ENCODE data around the gene PDGFRB. TPM values are rescaled to one million over a fixed set of nuclear protein-coding genes. Genes with fewer than 3 reads are reported as not detected.

PDGFRB gene
- total and polyA plus RNA-seq, 10 of the 15 experiments (the other 5 are each of a cell fraction or from before 2014, with no cell fraction given): 0.02 to 3.0 (median 1.0) TPM

DNA sequence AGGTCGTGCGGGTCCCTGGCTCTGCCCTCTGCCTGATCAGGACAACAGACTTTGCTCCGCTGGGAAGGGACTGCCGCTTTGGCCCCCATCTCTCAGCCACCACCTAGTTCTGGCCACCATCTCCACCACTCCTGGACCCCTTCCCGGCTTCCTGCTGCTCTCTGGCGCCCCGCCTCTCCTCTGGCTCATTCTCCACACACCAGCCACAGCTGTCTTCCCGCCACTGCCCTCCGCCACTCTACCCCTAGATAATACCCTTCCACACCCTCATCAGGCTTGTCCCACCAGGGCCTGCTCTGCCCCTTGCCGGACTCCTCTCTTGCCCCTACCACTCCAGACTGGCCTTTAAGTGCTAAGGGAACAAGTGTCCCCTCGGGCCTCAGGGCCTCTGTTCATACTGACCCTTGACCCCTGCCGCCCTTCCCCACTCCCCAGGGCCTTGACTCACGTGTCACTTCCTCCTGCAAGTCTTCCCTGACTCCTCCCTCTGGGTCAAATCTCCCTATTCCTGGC lies 8.0 kb upstream of the PDGFRB start:
- TF ChIP-seq RAD21 (IDR thresholded peaks at IDR 0.05; ENCODE audit: insufficient read depth, low read depth, low read length) (no peak), KLF5 (IDR thresholded peaks at IDR 0.05; ENCODE audit: partially characterized antibody) (no peak), EGR1 (IDR thresholded peaks at IDR 0.05; ENCODE audit: borderline replicate concordance in 1 of 2, low read depth in 2 of 2, low read length in 2 of 2) (no peak), ZNF592 (IDR thresholded peaks at IDR 0.05) (no peak), ATF2 (IDR thresholded peaks at IDR 0.05; ENCODE audit: low read length) (no peak), MXI1 (IDR thresholded peaks at IDR 0.05; ENCODE audit: low read depth, low read length) (no peak), RELA (IDR thresholded peaks at IDR 0.05; ENCODE audit: borderline replicate concordance, partially characterized antibody) (no peak), NR2C1 (IDR thresholded peaks at IDR 0.05) (peak; percentile 17; the same call in 1 of the 2 replicates), NR2F1 (conservative IDR thresholded peaks at IDR 0.05) (peak; percentile 62), BHLHE40 (IDR thresholded peaks at IDR 0.05; ENCODE audit: borderline replicate concordance in 1 of 2, low read depth in 2 of 2, low read length in 1 of 2) (0 out of 4 replicates have a peak, but pooled peaks of 1 of the 2 experiments have one; percentile 11), SMAD5 (IDR thresholded peaks at IDR 0.05; ENCODE audit: low read depth) (no peak)
- BruUV-seq (replicated peaks): no TSS peak
- DNase-seq (ENCODE audit: low read depth, low spot score): no peak
- ChIA-PET RAD21 (ENCODE audit: unreplicated experiment) (interaction anchor here (0.6 to 1.9 kb wide), 9 partner anchors 12 to 273 kb away, joined by 3 to 8 read pairs (median 3); no protein-coding TSS in a partner anchor), POLR2A (no interaction called here), CTCF (interaction anchor here (0.6 to 6.7 kb wide), 13 partner anchors 11 to 512 kb away, joined by 3 to 68 read pairs (median 4); no protein-coding TSS in a partner anchor), SMC1A (ENCODE audit: uncharacterized antibody, unreplicated experiment) (interaction anchor here (0.8 to 1.3 kb wide), 5 partner anchors 12 to 270 kb away, joined by 3 to 7 read pairs (median 4); no protein-coding TSS in a partner anchor)
- H3K9ac ChIP-seq (ENCODE audit: control insufficient read depth, insufficient read depth, low read length): no peak overlapping the region
- no peak overlapping the region for H3K4me2 ChIP-seq (ENCODE audit: control insufficient read depth, insufficient read depth)
- ATAC-seq: no peak
- 33% methylated on average over 13 of the region's 13 CpGs for WGBS (ENCODE audit: insufficient coverage, insufficient replicate concordance, low lambda C conversion rate, missing lambda C conversion rate)
- no peaks in the 10 kb centered on the region for H3K79me2 ChIP-seq (ENCODE audit: control insufficient read depth, insufficient read depth, low read length)
- in situ Hi-C loops (cut with MboI) (no loop called here), intact Hi-C loops (cut with micrococcal nuclease; ENCODE audit: unreplicated experiment) (no loop called here)
- H3K27ac ChIP-seq (ENCODE audit: control insufficient read depth, insufficient read depth): no peak overlapping the region
- H4K20me1 ChIP-seq (ENCODE audit: control insufficient read depth, insufficient read depth): no peaks in the 10 kb centered on the region
- H3K4me1 ChIP-seq (ENCODE audit: control insufficient read depth, insufficient read depth, low read length): peaks cover 9% of the 10 kb centered on the region
- no peak for FAIRE-seq
- no peaks in the 10 kb centered on the region for H3K9me3 ChIP-seq (replicated peaks; ENCODE audit: control insufficient read depth, insufficient read depth, low read length)
- H3K36me3 ChIP-seq (ENCODE audit: control insufficient read depth in 2 of 2, insufficient read depth in 2 of 2, low read length in 1 of 2): no peaks in the 10 kb centered on the region
- H3K27me3 ChIP-seq (replicated peaks in 1 of 2; ENCODE audit: control insufficient read depth in 2 of 2, insufficient read depth in 2 of 2, low read length in 1 of 2): no peaks in the 10 kb centered on the region; a peak in 2 of 4 replicates
- H2AFZ ChIP-seq (ENCODE audit: control insufficient read depth, low read depth, low read length): no peak overlapping the region
- no peak overlapping the region for H3K4me3 ChIP-seq
